OCI-LY3 (cell line): Measurements from ENCODE around the gene PCDH15.

Source experiments
- EZH2phosphoT487 ChIP-seq: fragments of 200-600 bp; shearing (Covaris generic); IDR thresholded peaks from 2 replicates; pipeline ENCODE4 v1.6.1; 2018; ENCODE audit warnings: antibody characterized with exemption, mixed run types, low read depth
- TF ChIP-seq, protein P1 (sequence below): fragments of 200-600, 300-600 bp; sonication (generic); IDR thresholded peaks from 2 replicates; pipeline ENCODE4 v1.5.1; 2014; ENCODE audit warnings: antibody characterized with exemption, low read length, low read depth

DNA sequence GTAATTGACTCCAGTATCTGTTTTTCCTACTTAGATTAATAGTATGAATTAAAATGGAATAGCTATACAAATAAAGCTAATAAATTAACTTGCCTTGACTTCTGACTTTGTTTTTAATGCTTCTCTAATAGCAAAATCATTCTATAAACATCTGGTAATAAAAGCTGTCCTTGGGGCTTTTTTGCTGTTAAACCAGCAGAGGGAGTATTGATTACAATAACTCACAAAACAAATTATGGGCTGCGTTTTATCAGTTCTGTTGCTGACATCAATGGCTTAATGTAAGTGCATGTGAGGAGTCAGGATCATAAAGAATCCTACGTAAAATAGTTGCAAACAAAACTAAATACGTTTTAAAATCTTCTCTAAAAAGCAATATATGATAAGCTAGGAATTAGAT is 667.8 kb downstream of the PCDH15 start:
- TF ChIP-seq, protein P1, sequence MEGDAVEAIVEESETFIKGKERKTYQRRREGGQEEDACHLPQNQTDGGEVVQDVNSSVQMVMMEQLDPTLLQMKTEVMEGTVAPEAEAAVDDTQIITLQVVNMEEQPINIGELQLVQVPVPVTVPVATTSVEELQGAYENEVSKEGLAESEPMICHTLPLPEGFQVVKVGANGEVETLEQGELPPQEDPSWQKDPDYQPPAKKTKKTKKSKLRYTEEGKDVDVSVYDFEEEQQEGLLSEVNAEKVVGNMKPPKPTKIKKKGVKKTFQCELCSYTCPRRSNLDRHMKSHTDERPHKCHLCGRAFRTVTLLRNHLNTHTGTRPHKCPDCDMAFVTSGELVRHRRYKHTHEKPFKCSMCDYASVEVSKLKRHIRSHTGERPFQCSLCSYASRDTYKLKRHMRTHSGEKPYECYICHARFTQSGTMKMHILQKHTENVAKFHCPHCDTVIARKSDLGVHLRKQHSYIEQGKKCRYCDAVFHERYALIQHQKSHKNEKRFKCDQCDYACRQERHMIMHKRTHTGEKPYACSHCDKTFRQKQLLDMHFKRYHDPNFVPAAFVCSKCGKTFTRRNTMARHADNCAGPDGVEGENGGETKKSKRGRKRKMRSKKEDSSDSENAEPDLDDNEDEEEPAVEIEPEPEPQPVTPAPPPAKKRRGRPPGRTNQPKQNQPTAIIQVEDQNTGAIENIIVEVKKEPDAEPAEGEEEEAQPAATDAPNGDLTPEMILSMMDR: peak; percentile 56
- TF ChIP-seq EZH2phosphoT487: no peak
